NCI-H2029 treated with DMSO at 0.1 percent for 48 hours (cell line): ENCODE data around the gene ELOVL5.
"Not testable (repeated sequence)": the region's sequence is repeated elsewhere in the genome, so short reads cannot be mapped to it uniquely, and the experiment has no call there.

Experiments
- DNase-seq: peaks from one replicate; lab custom pipeline; 2025; lab: John Stamatoyannopoulos, UW

Gene ELOVL5, protein sequence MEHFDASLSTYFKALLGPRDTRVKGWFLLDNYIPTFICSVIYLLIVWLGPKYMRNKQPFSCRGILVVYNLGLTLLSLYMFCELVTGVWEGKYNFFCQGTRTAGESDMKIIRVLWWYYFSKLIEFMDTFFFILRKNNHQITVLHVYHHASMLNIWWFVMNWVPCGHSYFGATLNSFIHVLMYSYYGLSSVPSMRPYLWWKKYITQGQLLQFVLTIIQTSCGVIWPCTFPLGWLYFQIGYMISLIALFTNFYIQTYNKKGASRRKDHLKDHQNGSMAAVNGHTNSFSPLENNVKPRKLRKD

DNA sequence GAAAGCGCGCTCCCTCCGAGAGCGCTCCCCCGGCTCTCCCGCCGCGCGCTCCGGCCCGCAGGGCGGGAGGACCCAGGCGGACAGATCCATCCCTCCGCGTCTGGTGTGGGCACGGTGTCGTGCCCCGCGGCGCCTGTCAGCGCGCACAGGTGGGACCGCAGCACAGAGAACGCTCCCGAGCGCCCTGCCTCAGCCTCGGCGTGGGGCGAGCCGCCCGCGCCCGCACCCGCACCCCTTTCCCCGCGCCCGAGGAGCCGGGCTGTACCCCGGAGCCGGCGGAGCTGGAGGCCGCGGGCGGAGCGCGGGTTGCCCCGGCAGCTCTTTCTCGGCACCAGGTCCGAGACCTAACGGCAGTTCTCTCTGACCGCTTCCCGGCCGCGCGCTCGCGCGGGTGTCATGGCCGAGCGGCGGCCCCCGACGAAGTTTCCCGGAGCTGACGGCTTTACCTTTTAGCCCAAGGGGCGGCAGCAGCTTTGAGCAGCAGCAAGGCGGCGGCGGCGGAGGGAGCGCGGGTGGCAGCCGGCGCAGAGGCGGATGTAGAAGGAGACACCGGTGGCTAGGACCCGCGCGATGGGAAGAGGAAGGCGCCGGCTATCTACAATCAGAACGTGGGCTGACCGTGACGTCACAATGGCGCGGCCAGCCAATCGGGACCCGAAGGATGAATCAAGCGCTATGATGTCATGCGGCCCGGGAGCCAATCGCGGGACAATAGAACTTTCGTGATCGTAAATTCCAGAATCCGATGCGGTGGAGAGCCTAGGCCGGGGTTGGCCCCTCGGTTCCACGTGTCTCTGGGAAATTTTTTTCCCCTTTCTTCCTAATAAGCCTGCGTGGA, at the start of gene ELOVL5:
Gene ELOVL5, minus strand, starts transcription at position 580 of the 838 bp plus-strand sequence. CDS start 53,251 bp downstream, outside the sequence.
- peak; percentile 87 for DNase-seq

DNA sequence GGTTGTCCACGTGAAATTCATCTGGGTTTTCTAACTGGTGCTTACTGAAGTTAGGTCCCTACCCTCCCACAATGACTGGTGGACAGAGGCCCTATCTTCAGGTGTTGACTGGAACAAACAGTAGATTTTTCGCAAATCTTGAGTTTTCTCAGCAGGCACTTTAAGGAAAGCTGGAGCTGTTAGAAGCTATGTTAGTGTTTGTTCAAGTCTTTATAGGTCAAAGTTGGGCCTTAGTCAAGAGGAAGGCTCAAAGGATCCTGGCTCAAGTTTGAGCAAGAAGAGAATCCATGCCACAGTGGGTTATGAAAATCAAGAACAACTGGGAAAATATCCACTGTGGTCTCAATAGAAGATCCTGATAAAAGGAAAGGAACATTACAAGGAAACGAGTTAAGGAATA, 48.5 kb upstream of the ELOVL5 start:
- DNase-seq: no peak

DNA sequence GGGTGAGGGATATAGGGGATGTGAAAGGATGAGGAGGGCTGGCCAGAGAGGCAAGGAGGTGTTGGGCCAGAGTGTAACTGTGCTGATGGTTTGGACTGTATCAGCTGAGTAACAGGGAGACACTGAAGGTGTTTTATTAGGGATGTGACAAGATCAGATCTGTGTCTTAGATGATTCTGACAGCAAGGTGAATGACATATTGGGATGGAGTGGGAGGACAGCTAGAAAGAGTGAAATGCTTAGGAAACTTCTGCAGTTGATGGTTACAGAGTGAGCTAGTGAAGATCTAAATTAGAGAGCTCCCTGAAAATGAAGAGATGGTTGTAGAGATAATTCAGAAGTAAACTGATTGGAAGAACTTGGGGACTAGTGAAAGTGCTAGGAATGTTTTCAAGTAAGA, 47.2 kb upstream of the ELOVL5 start:
- DNase-seq: no peak

DNA sequence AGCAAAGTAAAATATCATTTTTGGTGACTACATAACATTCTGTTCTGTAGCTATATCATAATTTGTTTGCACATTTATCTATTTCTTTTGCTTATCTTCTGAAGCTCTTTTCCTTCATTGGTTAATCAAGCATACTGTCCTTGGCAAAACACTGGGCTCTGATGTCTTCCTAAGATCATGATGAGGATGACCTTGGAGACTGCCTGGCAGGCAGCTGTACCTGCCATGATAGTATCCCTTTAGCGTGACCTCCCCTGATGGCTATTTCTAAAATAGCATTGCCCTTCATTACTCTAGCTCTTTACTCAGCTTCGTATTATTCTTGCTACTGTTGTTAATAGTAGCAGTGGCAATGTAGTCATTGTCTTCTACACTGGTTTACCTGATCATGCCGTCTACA, 46.0 kb upstream of the ELOVL5 start:
- DNase-seq: no peak

DNA sequence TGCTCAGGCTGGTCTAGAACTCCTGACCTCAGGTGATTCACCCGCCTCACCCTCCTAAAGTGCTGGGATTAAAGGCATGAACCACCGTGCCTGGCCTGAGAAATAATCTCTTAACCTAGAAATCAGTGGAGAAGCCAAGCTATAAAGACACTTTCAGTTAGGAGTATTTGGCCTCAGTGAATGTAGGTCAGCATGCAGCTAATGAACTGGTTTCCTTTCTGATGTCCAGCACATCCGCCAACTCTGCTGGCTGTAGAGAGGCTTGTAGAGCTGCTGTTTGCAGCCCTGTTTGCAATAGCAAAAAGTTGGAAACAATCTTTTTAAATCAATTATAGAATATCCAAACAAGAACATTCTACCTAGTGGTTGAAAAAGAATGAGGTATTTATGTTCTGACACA, 42.4 kb upstream of the ELOVL5 start:
- no peak for DNase-seq

DNA sequence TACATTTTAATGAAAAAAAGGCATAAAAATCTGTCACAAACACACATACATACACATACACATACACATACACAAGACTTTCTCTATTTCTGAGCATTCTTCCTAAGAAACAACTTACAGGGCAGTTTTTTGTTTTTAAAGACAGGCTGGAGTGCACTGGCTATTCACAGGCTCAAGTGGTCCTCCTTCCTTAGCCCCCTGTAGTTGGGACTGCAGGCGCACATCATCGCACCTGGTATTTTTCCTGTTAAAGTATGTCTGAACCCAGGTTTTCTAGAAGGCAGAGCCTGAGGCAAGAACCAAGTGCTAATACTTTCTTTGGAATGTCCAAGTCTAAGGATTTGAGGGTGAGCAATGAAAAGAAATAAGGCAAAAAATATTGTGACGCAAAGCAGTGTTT, 41.3 kb upstream of the ELOVL5 start:
- DNase-seq: no peak

DNA sequence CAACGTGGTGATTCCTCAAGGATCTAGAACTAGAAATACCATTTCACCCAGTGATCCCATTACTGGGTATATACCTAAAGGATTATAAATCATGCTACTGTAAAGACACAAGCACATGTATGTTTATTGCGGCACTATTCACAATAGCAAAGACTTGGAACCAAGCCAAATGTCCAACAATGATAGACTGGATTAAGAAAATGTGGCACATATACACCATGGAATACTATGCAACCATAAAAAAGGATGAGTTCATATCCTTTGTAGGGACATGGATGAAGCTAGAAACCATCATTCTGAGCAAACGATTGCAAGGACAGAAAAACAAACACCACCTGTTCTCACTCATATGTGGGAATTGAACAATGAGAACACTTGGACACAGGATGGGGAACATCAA, 39.9 kb upstream of the ELOVL5 start:
- DNase-seq: not testable (repeated sequence)

DNA sequence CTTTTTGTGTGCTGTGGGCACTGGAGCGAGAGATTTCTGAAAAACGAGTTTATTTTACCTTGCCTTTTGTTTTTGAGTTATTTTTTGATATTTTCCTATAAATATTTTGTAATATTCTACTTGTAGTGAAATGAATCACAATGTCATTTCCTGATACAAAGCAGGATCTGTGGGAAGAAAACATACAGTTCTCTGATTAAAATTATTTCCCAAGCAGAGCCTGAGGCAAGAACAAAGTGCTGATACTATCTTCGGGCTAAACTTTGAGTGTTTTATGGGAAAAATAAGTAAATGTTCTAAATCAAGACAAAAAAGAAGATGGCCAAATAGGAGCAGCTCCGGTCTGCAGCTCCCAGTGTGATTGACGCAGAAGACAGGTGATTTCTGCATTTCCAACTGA, 33.7 kb upstream of the ELOVL5 start:
- no peak for DNase-seq

DNA sequence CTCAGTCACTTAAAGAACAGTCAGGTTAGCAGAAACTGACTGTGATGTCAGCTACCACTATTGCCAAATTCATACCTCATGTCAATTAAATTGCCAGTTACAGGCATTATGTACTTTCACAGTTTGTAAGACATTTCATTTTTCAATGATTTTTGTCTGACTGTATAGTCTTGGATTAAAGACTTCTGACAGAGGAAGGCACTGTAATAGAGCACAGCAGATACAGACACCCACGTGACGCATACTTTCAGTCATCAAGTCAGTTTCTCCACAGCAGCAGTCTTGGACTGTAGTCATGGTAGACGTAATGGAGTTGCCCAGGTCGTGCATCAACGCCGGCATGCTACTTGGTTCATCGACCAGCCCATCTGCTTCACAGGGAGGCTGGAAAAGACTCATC, 29.5 kb upstream of the ELOVL5 start:
- no peak for DNase-seq

DNA sequence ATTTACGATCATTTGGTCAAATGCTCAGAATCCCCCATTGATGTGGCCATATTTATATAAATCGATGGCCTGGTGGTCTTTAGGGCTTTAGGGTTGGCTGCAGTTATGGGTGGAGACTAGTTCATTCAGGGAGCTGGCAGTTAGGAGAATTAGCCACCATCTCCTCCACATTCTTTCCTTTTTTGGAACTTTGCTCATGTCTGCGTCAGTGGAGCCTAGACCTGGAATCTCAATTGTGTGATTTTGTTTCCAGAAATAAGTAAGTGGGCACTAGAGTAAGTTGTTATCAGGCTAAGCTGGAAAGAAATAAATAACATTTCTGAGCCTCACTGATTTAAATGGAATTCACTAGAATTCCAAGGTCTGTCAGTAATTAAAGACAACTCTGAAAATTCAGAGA, 29.0 kb upstream of the ELOVL5 start:
- no peak for DNase-seq

DNA sequence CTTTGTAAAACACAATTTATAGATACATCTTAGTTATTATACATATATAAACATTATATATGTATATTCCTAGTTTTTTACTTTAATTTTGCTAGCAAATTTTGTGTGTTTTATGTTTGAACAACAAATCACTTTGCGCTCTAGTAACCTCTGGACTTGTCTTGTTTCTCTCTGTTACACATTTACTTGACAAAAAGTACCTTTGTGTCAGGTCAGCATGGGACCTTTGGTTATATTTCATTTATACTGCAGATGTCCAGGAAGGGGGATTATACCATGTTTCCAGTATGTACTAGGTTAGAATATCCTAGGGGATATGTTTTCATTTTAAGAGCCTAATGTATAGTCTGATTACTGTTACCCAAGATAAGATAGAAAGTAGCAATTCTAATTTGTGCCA, 28.5 kb upstream of the ELOVL5 start:
- DNase-seq: no peak

DNA sequence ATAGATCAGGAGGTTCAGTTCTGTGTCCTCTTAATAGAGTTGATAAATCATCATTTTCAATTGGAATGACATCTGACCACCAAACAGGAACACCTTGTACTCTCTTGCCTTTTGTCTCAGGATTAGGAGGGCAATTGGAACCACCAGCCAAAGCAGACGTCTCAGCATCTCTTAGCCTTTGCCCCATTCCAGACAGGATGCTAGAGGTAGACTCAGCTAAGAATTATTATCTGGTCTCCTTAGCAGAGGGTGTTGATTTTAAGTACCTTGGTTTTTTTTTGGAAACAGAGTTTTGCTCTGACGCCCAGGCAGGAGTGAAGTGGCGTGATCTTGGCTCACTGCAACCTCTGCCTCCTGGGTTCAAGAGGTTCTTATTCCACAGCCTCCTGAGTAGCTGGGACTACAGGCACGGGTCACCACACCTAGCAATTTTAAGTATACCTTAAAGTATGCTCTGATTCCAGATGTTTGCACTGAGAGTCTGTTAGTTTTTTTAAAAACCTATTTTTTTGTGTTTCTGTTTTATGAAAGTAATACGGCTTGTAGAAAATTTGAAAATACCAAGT, 28.0 kb upstream of the ELOVL5 start:
- DNase-seq: no peak

DNA sequence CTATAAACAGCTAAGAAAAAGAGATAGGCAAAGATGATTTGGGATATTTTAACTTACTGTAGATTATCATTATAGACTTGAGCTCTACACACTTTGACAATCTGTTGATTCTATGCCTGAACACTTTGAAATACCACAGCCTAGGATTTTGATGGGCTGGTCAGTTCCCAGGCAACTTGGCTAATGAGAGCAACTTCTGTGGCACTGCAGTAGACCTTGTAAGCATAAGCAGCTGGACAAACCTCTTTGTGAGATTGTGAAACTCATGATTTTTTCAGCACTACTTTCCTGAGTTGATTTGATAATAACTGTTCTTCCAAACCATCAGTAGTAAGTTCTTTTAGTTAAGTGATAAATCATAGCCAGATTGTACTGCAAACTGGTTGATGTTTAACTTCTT, 27.1 kb upstream of the ELOVL5 start:
- no peak for DNase-seq

DNA sequence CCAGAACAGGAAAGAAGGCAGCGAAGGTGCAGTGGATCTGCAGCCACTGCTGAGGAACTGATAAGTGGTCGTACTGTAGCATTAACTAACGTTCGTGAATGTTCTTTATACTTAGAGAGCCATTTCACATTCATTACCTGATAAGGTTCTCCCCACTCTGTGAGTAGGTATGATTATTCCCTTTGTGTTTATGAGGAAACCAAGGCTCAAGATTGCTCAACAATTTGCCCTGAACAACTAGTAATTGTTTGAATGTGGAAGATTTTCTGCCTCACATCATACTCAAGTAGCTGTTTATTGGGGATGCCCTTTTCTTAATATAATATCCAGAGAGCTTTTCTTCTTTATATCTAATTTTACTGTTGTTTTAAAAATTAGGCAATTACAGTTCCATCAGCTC, 24.9 kb upstream of the ELOVL5 start:
- DNase-seq: no peak

DNA sequence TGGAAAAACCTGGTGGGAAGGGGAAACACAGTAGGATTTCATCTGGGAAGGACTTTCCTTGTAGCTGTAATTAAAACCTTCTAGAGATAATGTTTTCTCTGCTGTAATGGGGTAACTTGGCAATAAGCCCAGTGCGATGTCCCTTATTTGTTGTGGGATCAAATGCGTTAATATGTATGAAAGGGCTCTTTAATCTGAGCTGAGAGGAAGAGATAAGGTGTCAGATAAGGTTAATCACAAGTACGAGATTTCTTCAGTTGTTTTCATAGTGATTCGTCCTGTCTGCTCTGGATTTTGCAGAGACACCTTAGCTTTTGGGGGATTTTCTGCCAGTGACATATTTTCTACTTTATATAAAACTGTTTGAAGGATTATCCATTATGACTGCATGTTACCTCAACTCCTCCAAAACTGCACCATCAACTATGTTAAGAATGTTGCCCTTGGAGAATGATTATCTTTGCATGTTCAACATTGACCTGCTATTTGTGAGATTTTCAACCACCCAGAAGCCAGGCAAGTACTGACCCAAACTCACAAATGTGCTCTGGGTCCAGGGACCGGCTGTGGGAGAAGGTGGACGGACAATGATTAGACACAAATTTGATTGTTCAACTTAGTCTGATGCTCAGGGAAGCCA, 21.2 kb upstream of the ELOVL5 start:
- DNase-seq: no peak

DNA sequence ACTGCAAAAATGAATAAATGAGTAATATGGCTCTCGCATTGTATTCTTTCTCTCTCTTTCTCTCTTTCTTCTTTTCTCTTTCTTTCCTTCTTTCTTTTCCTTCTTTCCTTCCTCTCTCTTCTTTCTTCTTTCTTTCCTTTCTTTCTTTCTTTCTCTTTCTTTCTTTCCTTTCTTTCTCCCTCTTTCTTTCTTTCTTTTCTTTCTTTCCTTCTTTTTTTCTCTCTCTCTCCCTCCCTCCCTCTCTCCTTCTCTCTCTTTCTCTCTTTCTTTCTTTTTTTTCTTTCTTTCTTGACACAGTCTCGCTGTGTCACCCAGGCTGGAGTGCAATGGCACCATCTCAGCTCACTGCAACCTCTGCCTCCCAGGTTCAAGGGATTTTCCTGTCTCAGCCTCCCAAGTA, 20.3 kb upstream of the ELOVL5 start:
- no peak for DNase-seq

DNA sequence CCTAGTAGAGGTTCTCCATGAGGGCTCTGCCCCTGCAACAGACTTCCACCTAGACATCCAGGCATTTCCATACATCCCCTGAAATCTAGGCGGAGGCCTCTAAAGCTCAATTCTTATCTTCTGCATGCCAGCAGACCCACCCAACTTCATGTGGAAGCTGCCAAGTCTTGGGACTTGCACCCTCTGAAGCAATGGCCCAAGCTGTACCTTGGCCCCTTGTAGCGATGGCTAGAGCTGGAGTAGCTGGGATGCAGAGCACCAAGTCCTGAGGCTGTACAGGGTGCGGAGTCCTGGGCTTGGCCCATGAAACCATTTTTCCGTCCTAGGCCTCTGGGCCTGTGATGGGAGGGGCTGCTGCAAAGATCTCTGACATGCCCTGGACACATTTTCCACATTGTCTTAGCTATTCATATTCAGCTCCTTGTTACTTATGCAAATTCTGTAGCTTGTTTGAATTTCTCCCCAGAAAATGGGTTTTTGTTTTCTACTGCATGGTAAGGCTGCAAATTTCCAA, 17.4 kb upstream of the ELOVL5 start:
- no peak for DNase-seq

DNA sequence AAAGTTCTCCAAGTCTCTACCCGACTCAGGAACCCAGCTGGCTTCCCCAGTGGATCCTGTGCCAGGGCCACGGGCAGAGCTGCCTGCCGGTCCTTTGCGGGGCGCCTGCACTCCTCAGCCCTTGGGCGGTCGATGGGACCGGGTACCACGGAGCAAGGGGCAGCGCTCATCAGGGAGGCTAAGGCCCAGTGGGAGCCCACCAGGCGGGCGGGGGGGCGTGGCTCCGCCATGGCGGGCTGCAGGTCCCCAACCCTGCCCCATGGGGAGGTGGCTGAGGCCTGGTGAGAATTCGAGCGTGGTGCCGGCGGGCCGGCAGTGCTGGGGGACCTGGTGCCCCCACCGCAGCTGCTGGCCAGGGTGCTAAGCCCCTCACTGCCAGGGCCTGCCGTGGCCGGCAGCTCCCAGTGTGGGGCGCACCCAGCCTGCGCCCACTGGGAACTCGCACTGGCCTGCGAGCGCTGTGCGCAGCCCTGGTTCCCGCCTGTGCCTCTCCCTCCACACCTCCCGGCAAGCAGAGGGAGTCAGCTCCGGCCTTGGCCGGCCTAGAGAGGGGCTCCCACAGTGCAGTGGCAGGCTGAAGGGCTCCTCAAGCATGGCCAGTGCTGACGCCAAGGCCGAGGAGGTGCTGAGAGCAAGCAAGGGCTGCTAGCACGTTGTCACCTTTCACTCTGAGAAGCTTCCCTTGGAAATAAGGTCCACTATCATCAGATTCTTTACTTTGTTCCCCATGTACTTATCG, 14.8 kb upstream of the ELOVL5 start:
- DNase-seq: no peak

DNA sequence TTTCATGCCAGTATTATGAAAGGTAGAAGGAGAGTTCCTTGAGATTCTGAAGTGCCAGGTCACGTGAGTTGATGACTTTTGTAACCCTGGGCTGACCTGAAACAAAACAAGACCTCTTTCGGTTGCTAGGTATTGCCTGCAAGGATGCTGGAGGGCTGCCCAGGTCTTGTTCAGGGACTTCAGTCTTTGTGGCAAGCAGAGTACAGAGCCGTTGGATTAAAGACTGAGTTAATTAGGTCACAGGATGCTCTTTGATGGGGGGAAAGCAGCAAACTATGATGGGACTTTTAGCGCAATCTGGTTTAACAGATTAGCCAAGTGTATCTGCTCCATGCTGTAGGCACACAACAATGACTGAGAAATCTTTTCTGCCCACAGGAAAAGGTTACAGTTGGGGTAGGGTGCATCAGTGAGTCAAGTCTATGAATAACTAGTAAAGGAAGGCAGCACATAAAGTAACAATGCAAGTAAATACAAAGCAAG, 12.8 kb upstream of the ELOVL5 start:
- DNase-seq: peak; percentile 29

DNA sequence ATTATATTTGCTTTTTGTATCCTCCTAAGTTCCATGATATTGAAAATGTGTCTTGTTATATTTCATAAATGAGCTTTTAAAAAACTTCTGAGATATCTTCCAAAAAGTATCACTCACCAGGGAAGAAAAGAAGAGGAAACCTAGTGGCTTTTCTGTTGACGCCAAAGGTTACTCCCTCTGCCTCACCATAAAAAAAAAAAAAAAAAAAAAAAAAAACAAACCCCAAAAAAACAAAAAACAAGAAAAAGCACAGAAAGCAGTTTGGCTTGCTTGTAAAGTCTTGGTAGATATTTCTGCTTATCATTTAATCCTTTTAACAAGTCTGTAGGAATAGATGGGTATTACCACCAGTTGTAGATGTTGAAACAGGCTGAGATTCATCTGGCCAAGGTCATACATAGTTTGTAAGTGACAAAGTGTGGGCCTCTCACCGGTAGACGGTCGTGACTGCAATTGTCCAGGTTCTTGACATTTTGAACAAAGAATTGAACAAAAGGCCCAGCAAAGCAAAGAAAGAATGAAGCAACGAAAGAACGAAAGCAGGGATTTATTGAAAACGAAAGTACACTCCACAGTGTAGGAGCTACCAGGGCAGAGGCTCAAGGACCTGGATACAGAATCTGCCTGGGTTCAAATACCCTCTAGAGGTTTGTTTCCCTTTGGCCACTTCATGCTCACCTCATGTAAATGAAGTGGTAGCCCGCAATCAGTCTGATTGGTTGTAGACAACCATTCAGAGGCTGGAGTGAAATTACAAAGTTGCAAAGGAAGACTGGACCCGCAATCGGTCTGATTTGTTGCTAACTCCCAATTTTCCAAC, 11.6 kb upstream of the ELOVL5 start:
- DNase-seq: peak; percentile 17

DNA sequence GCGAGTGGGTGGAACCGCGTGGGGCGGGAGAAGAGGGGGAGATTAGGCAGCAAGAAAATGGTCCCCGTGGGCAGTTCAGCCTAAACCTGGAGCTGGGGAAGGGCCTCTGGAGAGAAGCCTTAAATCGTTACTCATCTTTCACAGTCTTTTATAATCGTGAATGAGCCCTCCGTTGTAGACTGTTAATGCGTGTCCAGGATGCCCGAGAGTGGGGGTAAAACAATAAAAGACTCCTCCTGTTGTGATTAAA, 11.0 kb upstream of the ELOVL5 start:
- DNase-seq: no peak
